ENCODE data around the gene CCDC86.

Gene CCDC86

DNA sequence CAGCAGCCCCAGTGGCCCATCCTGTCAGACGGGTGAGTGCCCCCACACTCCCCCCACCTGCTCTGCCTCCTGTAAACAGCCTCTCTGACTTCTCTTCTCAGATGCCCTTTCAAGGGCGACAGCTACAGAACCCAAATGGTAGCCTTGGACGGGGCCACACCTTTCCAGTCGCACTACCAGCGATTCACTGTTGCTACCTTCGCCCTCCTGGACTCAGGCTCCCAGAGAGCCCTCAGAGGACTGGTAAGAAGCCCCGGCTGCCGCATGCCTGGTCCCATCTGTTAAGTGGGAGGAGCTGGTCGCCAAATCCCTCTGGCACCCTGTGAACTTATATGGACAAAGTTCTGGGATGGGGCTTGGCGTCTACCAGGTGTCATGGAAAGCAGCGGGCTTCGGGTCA is 31.6 kb downstream of the CCDC86 start:
- Histone ChIP-seq H2BK5ac (ENCODE audit: low read depth, low read length, poor library complexity) (no peak overlapping the region), H4K91ac (ENCODE audit: low read depth, low read length) (no peak overlapping the region), H3K27ac (ENCODE audit: low read depth, low read length) (no peak overlapping the region), H3K79me1 (ENCODE audit: low read length) (no peaks in the 10 kb centered on the region), H3K23ac (ENCODE audit: low read length) (no peak overlapping the region), H2AFZ (ENCODE audit: insufficient read depth, low read length, poor library complexity) (no peak overlapping the region), H2BK120ac (ENCODE audit: insufficient read depth, low read length, poor library complexity) (no peak overlapping the region), H3K27me3 (ENCODE audit: insufficient read depth, low read length) (no peaks in the 10 kb centered on the region), H4K8ac (ENCODE audit: low read depth, low read length) (no peak overlapping the region), H3K4me2 (ENCODE audit: low read length) (no peak overlapping the region), H3K18ac (ENCODE audit: low read length) (no peak overlapping the region), H3K36me3 (ENCODE audit: control insufficient read depth in 1 of 2, insufficient read depth in 2 of 2, low read length in 2 of 2) (no peaks in the 10 kb centered on the region), H3K9me3 (ENCODE audit: insufficient read depth, low read depth, low read length) (no peaks in the 10 kb centered on the region), H3K4me3 (ENCODE audit: low read depth, low read length) (no peak overlapping the region), H3K79me2 (ENCODE audit: control insufficient read depth, insufficient read depth, low read length, poor library complexity) (no peaks in the 10 kb centered on the region), H4K12ac (ENCODE audit: low read depth, low read length) (no peak overlapping the region), H3K4me1 (ENCODE audit: control insufficient read depth in 1 of 2, insufficient read depth in 2 of 2, low read length in 2 of 2) (peaks cover 2 to 3% of the 10 kb centered on the region in 2 experiments), H3K9ac (ENCODE audit: low read length) (no peak overlapping the region), H3K14ac (ENCODE audit: low read length) (no peak overlapping the region), H2AK5ac (ENCODE audit: low read length) (no peak overlapping the region), H2BK12ac (ENCODE audit: low read length) (no peak overlapping the region), H3K4ac (ENCODE audit: low read depth, low read length) (no peak overlapping the region)
- WGBS (ENCODE audit: extremely low coverage, insufficient coverage, insufficient read length) = no CpG with 5 or more reads among the region's 12 CpGs
- no peak for DNase-seq

DNA sequence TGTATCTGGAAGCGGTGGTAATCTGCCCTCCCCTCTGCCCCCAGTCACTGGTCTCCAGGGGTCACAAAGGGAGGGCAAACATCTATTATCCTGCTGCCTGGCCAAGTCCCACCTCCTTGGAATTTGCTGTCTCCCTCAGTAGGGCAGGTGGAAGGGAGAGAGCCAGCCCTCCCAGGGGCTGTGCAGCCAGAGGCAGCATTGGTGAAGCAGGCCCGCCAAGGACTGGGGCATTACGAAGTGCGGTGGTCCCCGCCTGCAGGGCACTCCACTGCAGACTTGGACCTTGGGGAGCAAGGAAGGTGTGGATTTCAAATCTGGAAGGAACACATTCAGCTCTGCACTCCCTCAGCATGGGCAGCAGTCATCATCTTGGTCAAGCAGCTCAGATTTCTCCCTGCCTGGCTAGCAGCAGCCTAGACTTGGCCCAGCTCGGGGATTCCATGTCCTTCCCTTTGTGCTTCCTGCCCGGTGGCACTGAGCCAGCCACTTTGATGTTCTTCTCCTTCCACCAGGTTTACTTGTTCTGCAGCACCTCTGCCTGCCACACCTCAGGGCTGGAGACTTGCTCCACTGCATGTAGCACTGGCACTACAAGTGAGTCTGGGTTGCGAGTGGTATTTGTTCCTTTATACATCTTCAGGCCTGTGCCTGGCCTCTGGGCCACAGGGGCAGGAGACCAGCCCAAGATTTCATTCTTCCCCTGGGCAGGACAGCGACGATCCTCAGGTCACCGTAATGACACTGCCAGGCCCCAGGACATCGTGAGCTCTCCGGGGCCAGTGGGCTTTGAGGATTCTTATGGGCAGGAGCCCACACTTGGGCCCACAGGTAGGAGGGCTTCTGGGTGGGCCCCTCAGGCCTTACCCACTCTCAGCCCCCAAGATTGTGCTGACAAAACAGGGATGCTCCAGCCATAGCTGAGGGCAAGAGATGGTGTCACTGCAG is 32.8 kb downstream of the CCDC86 start:
- Histone ChIP-seq H3K79me2 (ENCODE audit: control insufficient read depth, insufficient read depth, low read length, poor library complexity) (no peaks in the 10 kb centered on the region), H2AK5ac (ENCODE audit: low read length) (no peak overlapping the region), H2BK120ac (ENCODE audit: insufficient read depth, low read length, poor library complexity) (no peak overlapping the region), H3K36me3 (ENCODE audit: control insufficient read depth in 1 of 2, insufficient read depth in 2 of 2, low read length in 2 of 2) (no peaks in the 10 kb centered on the region), H4K91ac (ENCODE audit: low read depth, low read length) (no peak overlapping the region), H3K4ac (ENCODE audit: low read depth, low read length) (no peak overlapping the region), H3K4me1 (ENCODE audit: control insufficient read depth in 1 of 2, insufficient read depth in 2 of 2, low read length in 2 of 2) (peaks cover 2 to 3% of the 10 kb centered on the region in 2 experiments), H4K12ac (ENCODE audit: low read depth, low read length) (peak overlapping the region; percentile 43), H3K4me3 (ENCODE audit: low read depth, low read length) (no peak overlapping the region), H3K27me3 (ENCODE audit: insufficient read depth, low read length) (no peaks in the 10 kb centered on the region), H3K14ac (ENCODE audit: low read length) (no peak overlapping the region), H2BK12ac (ENCODE audit: low read length) (no peak overlapping the region), H3K9me3 (ENCODE audit: insufficient read depth, low read depth, low read length) (no peaks in the 10 kb centered on the region), H4K8ac (ENCODE audit: low read depth, low read length) (no peak overlapping the region), H3K4me2 (ENCODE audit: low read length) (no peak overlapping the region), H2AFZ (ENCODE audit: insufficient read depth, low read length, poor library complexity) (no peak overlapping the region), H3K27ac (ENCODE audit: low read depth, low read length) (no peak overlapping the region), H3K23ac (ENCODE audit: low read length) (no peak overlapping the region), H3K79me1 (ENCODE audit: low read length) (no peaks in the 10 kb centered on the region), H2BK5ac (ENCODE audit: low read depth, low read length, poor library complexity) (no peak overlapping the region), H3K18ac (ENCODE audit: low read length) (no peak overlapping the region), H3K9ac (ENCODE audit: low read length) (no peak overlapping the region)
- WGBS (ENCODE audit: extremely low coverage, insufficient coverage, insufficient read length) = no CpG with 5 or more reads among the region's 13 CpGs
- no peak for DNase-seq

- Histone ChIP-seq H2AK5ac (ENCODE audit: low read length) (no peak overlapping the region), H3K4me3 (ENCODE audit: low read depth, low read length) (no peak overlapping the region), H4K12ac (ENCODE audit: low read depth, low read length) (no peak overlapping the region), H3K27ac (ENCODE audit: low read depth, low read length) (no peak overlapping the region), H3K79me2 (ENCODE audit: control insufficient read depth, insufficient read depth, low read length, poor library complexity) (no peaks in the 10 kb centered on the region), H3K79me1 (ENCODE audit: low read length) (no peaks in the 10 kb centered on the region), H4K91ac (ENCODE audit: low read depth, low read length) (no peak overlapping the region), H2BK5ac (ENCODE audit: low read depth, low read length, poor library complexity) (no peak overlapping the region), H3K27me3 (ENCODE audit: insufficient read depth, low read length) (no peaks in the 10 kb centered on the region), H2BK120ac (ENCODE audit: insufficient read depth, low read length, poor library complexity) (no peak overlapping the region), H3K4me1 (ENCODE audit: control insufficient read depth in 1 of 2, insufficient read depth in 2 of 2, low read length in 2 of 2) (peaks cover 2 to 3% of the 10 kb centered on the region in 2 experiments), H3K9me3 (ENCODE audit: insufficient read depth, low read depth, low read length) (no peaks in the 10 kb centered on the region), H2AFZ (ENCODE audit: insufficient read depth, low read length, poor library complexity) (no peak overlapping the region), H3K9ac (ENCODE audit: low read length) (no peak overlapping the region), H3K36me3 (ENCODE audit: control insufficient read depth in 1 of 2, insufficient read depth in 2 of 2, low read length in 2 of 2) (no peaks in the 10 kb centered on the region), H3K23ac (ENCODE audit: low read length) (no peak overlapping the region), H3K4me2 (ENCODE audit: low read length) (no peak overlapping the region), H2BK12ac (ENCODE audit: low read length) (no peak overlapping the region), H4K8ac (ENCODE audit: low read depth, low read length) (no peak overlapping the region), H3K18ac (ENCODE audit: low read length) (no peak overlapping the region), H3K4ac (ENCODE audit: low read depth, low read length) (no peak overlapping the region), H3K14ac (ENCODE audit: low read length) (no peak overlapping the region)
- no peak for DNase-seq
- no CpG with 5 or more reads among the region's 7 CpGs for WGBS (ENCODE audit: extremely low coverage, insufficient coverage, insufficient read length)
These were observed 33.7 kb downstream of the CCDC86 start for GRCh38 chr11:60875366-60876167.

GRCh38 chr11:60876168-60876485 is 34.2 kb downstream of the CCDC86 start:
- Histone ChIP-seq H3K18ac (ENCODE audit: low read length) (no peak overlapping the region), H2BK120ac (ENCODE audit: insufficient read depth, low read length, poor library complexity) (no peak overlapping the region), H3K27me3 (ENCODE audit: insufficient read depth, low read length) (no peaks in the 10 kb centered on the region)

More at GRCh38 chr11:60876168-60876485, 34.2 kb downstream of the CCDC86 start:
- no peak overlapping the region for H2BK12ac ChIP-seq (ENCODE audit: low read length)
- no peak for DNase-seq
- no peaks in the 10 kb centered on the region for H3K79me1 ChIP-seq (ENCODE audit: low read length)
- no peak overlapping the region for H2BK5ac ChIP-seq (ENCODE audit: low read depth, low read length, poor library complexity)
- no peak overlapping the region for H4K91ac ChIP-seq (ENCODE audit: low read depth, low read length)
- no peaks in the 10 kb centered on the region for H3K36me3 ChIP-seq (ENCODE audit: control insufficient read depth in 1 of 2, insufficient read depth in 2 of 2, low read length in 2 of 2)
- no peaks in the 10 kb centered on the region for H3K9me3 ChIP-seq (ENCODE audit: insufficient read depth, low read depth, low read length)
- no peak overlapping the region for H4K8ac ChIP-seq (ENCODE audit: low read depth, low read length)
- no CpG with 5 or more reads among the region's 2 CpGs for WGBS (ENCODE audit: extremely low coverage, insufficient coverage, insufficient read length)
- H4K12ac ChIP-seq (ENCODE audit: low read depth, low read length) = no peak overlapping the region
- H3K4me1 ChIP-seq (ENCODE audit: control insufficient read depth in 1 of 2, insufficient read depth in 2 of 2, low read length in 2 of 2) = peaks cover 2 to 3% of the 10 kb centered on the region in 2 experiments
- H3K9ac ChIP-seq (ENCODE audit: low read length) = no peak overlapping the region
- no peak overlapping the region for H3K27ac ChIP-seq (ENCODE audit: low read depth, low read length)
- no peaks in the 10 kb centered on the region for H3K79me2 ChIP-seq (ENCODE audit: control insufficient read depth, insufficient read depth, low read length, poor library complexity)
- H3K4me2 ChIP-seq (ENCODE audit: low read length) = no peak overlapping the region
- no peak overlapping the region for H3K14ac ChIP-seq (ENCODE audit: low read length)
- no peak overlapping the region for H3K4ac ChIP-seq (ENCODE audit: low read depth, low read length)
- no peak overlapping the region for H3K4me3 ChIP-seq (ENCODE audit: low read depth, low read length)
- no peak overlapping the region for H2AK5ac ChIP-seq (ENCODE audit: low read length)
- H2AFZ ChIP-seq (ENCODE audit: insufficient read depth, low read length, poor library complexity) = no peak overlapping the region
- H3K23ac ChIP-seq (ENCODE audit: low read length) = no peak overlapping the region
